ENCODE data around the gene NOC4L. TPM values are rescaled to one million over a fixed set of nuclear protein-coding genes. Genes with fewer than 3 reads are reported as not detected.

NOC4L gene
- total and polyA plus RNA-seq, 2 donors (not counting 3 experiments of a cell fraction or from before 2014, with no cell fraction given): 19.4 to 29.4 TPM

- CTCF ChIA-PET: no interaction called here
- FAIRE-seq (no peak), DNase-seq (ENCODE audit: low read depth, low spot score) (no peak)
- Histone ChIP-seq H3K4me3 (replicated peaks in 1 of 3; ENCODE audit: insufficient read depth in 1 of 3, low read depth in 1 of 3, low read length in 3 of 3) (no peak overlapping the region), H3K79me2 (ENCODE audit: control insufficient read depth, insufficient read depth, low read length) (no peaks in the 10 kb centered on the region), H3K4me1 (ENCODE audit: control insufficient read depth, extremely low read depth, insufficient read depth, low read length) (no peaks in the 10 kb centered on the region), H3K9ac (replicated peaks; ENCODE audit: extremely low read depth, insufficient read depth, low read length) (no peak overlapping the region), H3K4me2 (ENCODE audit: insufficient read depth, low read length) (no peak overlapping the region), H3K9me3 (replicated peaks; ENCODE audit: control insufficient read depth, insufficient read depth, low read length) (no peaks in the 10 kb centered on the region), H3K27me3 (ENCODE audit: control insufficient read depth in 2 of 2, insufficient read depth in 2 of 2, low read length in 2 of 2) (no peaks in the 10 kb centered on the region), H4K20me1 (replicated peaks; ENCODE audit: control insufficient read depth, extremely low read depth, insufficient read depth, low read length) (no peaks in the 10 kb centered on the region), H3K27ac (ENCODE audit: insufficient read depth, low read depth, low read length) (no peak overlapping the region), H2AFZ (ENCODE audit: low read depth, low read length) (no peak overlapping the region), H3K36me3 (ENCODE audit: control insufficient read depth in 2 of 2, extremely low read depth in 1 of 2, insufficient read depth in 2 of 2, low read length in 2 of 2) (no peaks in the 10 kb centered on the region), H3K9me1 (replicated peaks; ENCODE audit: control insufficient read depth, extremely low read depth, insufficient read depth, low read length) (no peaks in the 10 kb centered on the region)
- TF ChIP-seq POLR2AphosphoS5 (IDR thresholded peaks at IDR 0.05; ENCODE audit: insufficient read depth, low read depth, low read length) (no peak), GATA2 (IDR thresholded peaks at IDR 0.05; ENCODE audit: insufficient read depth, insufficient read length, low read depth, low read length) (no peak), MYC (IDR thresholded peaks at IDR 0.05; ENCODE audit: low read depth, low read length) (no peak), POLR2A (IDR thresholded peaks at IDR 0.05; ENCODE audit: low read depth, low read length) (no peak), MAX (IDR thresholded peaks at IDR 0.05; ENCODE audit: insufficient read depth, insufficient read length) (no peak), JUN (IDR thresholded peaks at IDR 0.05; ENCODE audit: borderline replicate concordance, insufficient read depth, insufficient read length, low read depth) (no peak), EZH2 (IDR thresholded peaks at IDR 0.05; ENCODE audit: borderline replicate concordance, low read depth, low read length, severe bottlenecking) (no peak), CTCF (IDR thresholded peaks at IDR 0.05; ENCODE audit: extremely low read depth in 1 of 2, insufficient read depth in 1 of 2, low read depth in 1 of 2, low read length in 2 of 2) (no peak), FOS (IDR thresholded peaks at IDR 0.05; ENCODE audit: borderline replicate concordance, insufficient read depth, low read length) (no peak)
- no TSS peak for BruUV-seq (replicated peaks)
- POLR2A ChIA-PET: no interaction called here
- dilution Hi-C loops (cut with MboI; ENCODE audit: extremely low pct_ligation_motif_present, low sequenced_read_pairs): no loop called here
- intact Hi-C loops (cut with micrococcal nuclease): no loop called here
Measured at GRCh38 chr12:132164426-132164825, 20.2 kb downstream of the NOC4L start.
